MM.1S (cell line): ENCODE data around the gene CBX6.

Source experiments
- DNase-seq: peaks from one replicate; pipeline ENCODE4 v3.0.0-alpha.2; 2015
- H2AFZ ChIP-seq: fragments of 300-600 bp; sonication (generic); 2 replicates; pipeline ENCODE4 v1.6.0; 2016; ENCODE audit warnings: antibody characterized with exemption, low read length
- H3F3A ChIP-seq: fragments of 300-600 bp; sonication (generic); 2 replicates; pipeline ENCODE4 v1.6.1; 2016; ENCODE audit warnings: mild to moderate bottlenecking, antibody characterized with exemption, low read length, moderate library complexity, mixed read lengths; ENCODE audit not compliant: insufficient read depth
- H3K27ac ChIP-seq: fragments of 300-600 bp; sonication (generic); 2 replicates; pipeline ENCODE4 v1.5.1; 2016; ENCODE audit warnings: mild to moderate bottlenecking, low read length
- H3K27me3 ChIP-seq: fragments of 300-600 bp; sonication (generic); replicated peaks from 2 replicates; pipeline ENCODE4 v1.6.0; 2016; ENCODE audit warnings: low read length; ENCODE audit not compliant: insufficient read depth
- H3K36me3 ChIP-seq: fragments of 300-600 bp; sonication (generic); replicated peaks from 2 replicates; pipeline ENCODE4 v1.6.1; 2016; ENCODE audit warnings: mild to moderate bottlenecking, low read length, mixed read lengths; ENCODE audit not compliant: insufficient read depth
- H3K4me1 ChIP-seq: fragments of 300-600 bp; sonication (generic); 2 replicates; pipeline ENCODE4 v1.6.1; 2016; ENCODE audit warnings: low read length, mixed read lengths
- H3K4me2 ChIP-seq: fragments of 300-600 bp; sonication (generic); 2 replicates; pipeline ENCODE4 v1.6.0; 2016; ENCODE audit warnings: low read depth, low read length
- H3K4me3 ChIP-seq: fragments of 300-600 bp; sonication (generic); 2 replicates; pipeline ENCODE4 v1.5.1; 2016; ENCODE audit warnings: low read length, mixed read lengths
- H3K79me2 ChIP-seq: fragments of 300-600 bp; sonication (generic); 2 replicates; pipeline ENCODE4 v1.6.1; 2016; ENCODE audit warnings: mixed run types, low read length, mixed read lengths
- H3K9ac ChIP-seq: fragments of 300-600 bp; sonication (generic); 2 replicates; pipeline ENCODE4 v1.6.1; 2016; ENCODE audit warnings: low read length, mixed read lengths
- H3K9me2 ChIP-seq: fragments of 300-600 bp; sonication (generic); replicated peaks from 2 replicates; pipeline ENCODE4 v1.6.1; 2016; ENCODE audit warnings: mild to moderate bottlenecking, low read length, mixed read lengths; ENCODE audit not compliant: insufficient read depth
- H3K9me3 ChIP-seq: fragments of 300-600 bp; sonication (generic); replicated peaks from 2 replicates; pipeline ENCODE4 v1.6.1; 2016; ENCODE audit warnings: mild to moderate bottlenecking, low read length, mixed read lengths; ENCODE audit not compliant: insufficient read depth
- H4K20me1 ChIP-seq: fragments of 300-600 bp; sonication (generic); 2 replicates; pipeline ENCODE4 v1.6.1; 2016; ENCODE audit warnings: mild to moderate bottlenecking, low read length, moderate library complexity, mixed read lengths; ENCODE audit not compliant: insufficient read depth
- EZH2 ChIP-seq: fragments of 300-600 bp; sonication (generic); optimal IDR thresholded peaks from 2 replicates; pipeline ENCODE3; 2017; ENCODE audit warnings: low read depth, mild to moderate bottlenecking, antibody characterized with exemption, low read length, mixed read lengths
- EZH2phosphoT487 ChIP-seq: fragments of 300-600 bp; sonication (generic); IDR thresholded peaks from 2 replicates; pipeline ENCODE4 v1.6.1; 2018; ENCODE audit warnings: antibody characterized with exemption, low read length
- TF ChIP-seq, protein P1 (sequence below): fragments of 300-600 bp; sonication (generic); IDR thresholded peaks from 2 replicates; pipeline ENCODE4 v1.5.1; 2016; ENCODE audit warnings: antibody characterized with exemption, low read length, mixed read lengths

CBX6 gene

DNA sequence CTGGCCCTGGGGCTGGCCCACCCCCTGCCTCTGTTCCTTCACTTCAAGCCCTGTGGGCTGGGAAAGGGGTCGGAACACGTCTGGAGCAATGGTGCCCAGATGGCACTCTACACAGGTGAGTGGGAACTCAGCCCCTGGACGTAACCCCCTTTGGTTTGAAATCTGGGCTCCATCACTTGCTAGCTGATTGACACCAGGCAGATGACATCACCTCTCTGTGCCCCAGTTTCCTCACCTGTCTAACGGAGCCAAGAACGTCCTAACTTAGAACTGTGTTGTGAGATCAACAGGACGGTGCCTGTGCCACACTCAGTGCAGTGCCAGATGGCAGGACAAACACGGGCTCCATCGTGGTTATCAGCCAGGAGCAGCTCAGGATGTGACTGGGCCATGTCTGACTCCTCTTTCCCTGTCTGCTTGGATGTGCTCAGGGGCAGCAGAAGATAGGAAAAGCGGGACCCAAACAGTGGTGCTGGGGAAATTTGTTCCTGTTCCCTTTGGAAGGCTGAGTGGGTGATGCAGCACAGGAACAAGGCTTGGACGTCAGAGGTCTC, 52.6 kb downstream of the CBX6 start:
- H3F3A ChIP-seq: no peaks in the 10 kb centered on the region
- H3K27ac ChIP-seq: no peak overlapping the region
- no peak overlapping the region for H2AFZ ChIP-seq
- no peak overlapping the region for H3K4me2 ChIP-seq
- H4K20me1 ChIP-seq: no peaks in the 10 kb centered on the region
- H3K4me3 ChIP-seq: no peak overlapping the region
- DNase-seq: no peak
- peaks cover 67% of the 10 kb centered on the region for H3K27me3 ChIP-seq
- H3K79me2 ChIP-seq: no peaks in the 10 kb centered on the region
- H3K9ac ChIP-seq: no peak overlapping the region
- TF ChIP-seq EZH2 (no peak), EZH2phosphoT487 (no peak)
- TF ChIP-seq, protein P1, sequence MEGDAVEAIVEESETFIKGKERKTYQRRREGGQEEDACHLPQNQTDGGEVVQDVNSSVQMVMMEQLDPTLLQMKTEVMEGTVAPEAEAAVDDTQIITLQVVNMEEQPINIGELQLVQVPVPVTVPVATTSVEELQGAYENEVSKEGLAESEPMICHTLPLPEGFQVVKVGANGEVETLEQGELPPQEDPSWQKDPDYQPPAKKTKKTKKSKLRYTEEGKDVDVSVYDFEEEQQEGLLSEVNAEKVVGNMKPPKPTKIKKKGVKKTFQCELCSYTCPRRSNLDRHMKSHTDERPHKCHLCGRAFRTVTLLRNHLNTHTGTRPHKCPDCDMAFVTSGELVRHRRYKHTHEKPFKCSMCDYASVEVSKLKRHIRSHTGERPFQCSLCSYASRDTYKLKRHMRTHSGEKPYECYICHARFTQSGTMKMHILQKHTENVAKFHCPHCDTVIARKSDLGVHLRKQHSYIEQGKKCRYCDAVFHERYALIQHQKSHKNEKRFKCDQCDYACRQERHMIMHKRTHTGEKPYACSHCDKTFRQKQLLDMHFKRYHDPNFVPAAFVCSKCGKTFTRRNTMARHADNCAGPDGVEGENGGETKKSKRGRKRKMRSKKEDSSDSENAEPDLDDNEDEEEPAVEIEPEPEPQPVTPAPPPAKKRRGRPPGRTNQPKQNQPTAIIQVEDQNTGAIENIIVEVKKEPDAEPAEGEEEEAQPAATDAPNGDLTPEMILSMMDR: no peak
- no peaks in the 10 kb centered on the region for H3K9me3 ChIP-seq
- no peaks in the 10 kb centered on the region for H3K9me2 ChIP-seq
- no peaks in the 10 kb centered on the region for H3K4me1 ChIP-seq
- H3K36me3 ChIP-seq: no peaks in the 10 kb centered on the region

DNA sequence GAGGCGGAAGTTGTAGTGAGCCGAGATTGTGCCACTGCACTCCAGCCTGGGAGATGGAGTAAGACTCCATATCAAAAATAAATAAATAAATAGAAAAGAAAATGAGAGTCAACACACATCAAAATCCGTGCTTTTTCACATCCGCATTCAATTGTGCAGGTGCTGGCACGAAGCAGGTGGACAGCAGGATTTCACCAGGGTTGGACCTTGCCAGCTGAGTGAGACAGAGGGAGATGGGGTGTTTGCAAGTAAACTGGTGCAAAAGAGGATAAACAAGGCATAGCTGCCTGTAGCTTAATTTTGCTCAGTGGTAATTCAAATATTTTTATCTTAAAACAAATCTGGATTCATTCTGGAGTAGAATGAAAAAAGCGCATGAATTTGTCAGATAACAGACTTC, 54.8 kb downstream of the CBX6 start:
- H3K27ac ChIP-seq: no peak overlapping the region
- H3K79me2 ChIP-seq: no peaks in the 10 kb centered on the region
- H3K27me3 ChIP-seq: peaks cover 74% of the 10 kb centered on the region

DNA sequence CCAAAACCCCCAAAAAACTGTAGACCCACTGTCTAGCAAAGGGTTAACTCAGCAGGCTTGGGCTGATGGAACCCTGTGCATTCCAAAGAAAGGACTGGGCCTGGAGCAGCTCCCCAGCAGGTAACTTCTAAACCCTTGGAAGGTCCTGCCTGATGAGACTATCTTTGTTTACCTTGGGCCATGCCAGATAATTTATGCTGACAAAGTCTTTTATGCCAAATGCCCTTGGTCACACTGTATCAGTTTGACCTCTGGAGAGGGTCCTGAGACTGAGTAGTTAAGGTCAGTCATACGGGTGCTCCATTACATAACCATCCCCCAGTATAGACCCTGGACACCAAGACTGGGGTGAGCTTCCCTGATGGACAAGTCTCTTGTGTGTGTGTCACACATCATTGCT, 56.2 kb downstream of the CBX6 start:
- Histone ChIP-seq H3K9ac (no peak overlapping the region), H3K4me1 (no peaks in the 10 kb centered on the region), H3K9me2 (no peaks in the 10 kb centered on the region), H2AFZ (no peak overlapping the region), H3K4me2 (no peak overlapping the region), H3K79me2 (no peaks in the 10 kb centered on the region), H3K27me3 (peaks cover 67% of the 10 kb centered on the region), H3F3A (no peaks in the 10 kb centered on the region), H3K36me3 (no peaks in the 10 kb centered on the region), H3K27ac (no peak overlapping the region), H4K20me1 (no peaks in the 10 kb centered on the region), H3K9me3 (no peaks in the 10 kb centered on the region), H3K4me3 (no peak overlapping the region)
- DNase-seq: no peak
- TF ChIP-seq EZH2phosphoT487: no peak
- TF ChIP-seq EZH2: no peak
- TF ChIP-seq, protein P1: no peak

More for the DNA sequence above, 54.8 kb downstream of the CBX6 start:
- Histone ChIP-seq H3F3A (no peaks in the 10 kb centered on the region), H3K4me1 (no peaks in the 10 kb centered on the region), H3K9me3 (no peaks in the 10 kb centered on the region), H2AFZ (no peak overlapping the region), H3K9me2 (no peaks in the 10 kb centered on the region), H3K4me3 (no peak overlapping the region), H3K36me3 (no peaks in the 10 kb centered on the region), H3K9ac (no peak overlapping the region), H3K4me2 (no peak overlapping the region), H4K20me1 (no peaks in the 10 kb centered on the region)
- no peak for DNase-seq
- TF ChIP-seq EZH2 (no peak), EZH2phosphoT487 (no peak)
